HCT116 (cell line): ENCODE measurements around the gene TCIRG1.

Experiments used
- CEBPB ChIP-seq: IDR thresholded peaks from 2 replicates; pipeline ENCODE4 v1.6.1; 2012; ENCODE audit warnings: low read depth
- CTCF ChIP-seq, 3 experiments: fragments of 200-600 bp in 1 of 3; sonication (generic) in 1 of 3; IDR thresholded peaks in 2 of 3; conservative IDR thresholded peaks in 1 of 3; 2 replicates each; pipeline ENCODE4 v1.5.1; 2012 to 2017; ENCODE audit warnings: low read depth in 2 of 3, low read length in 2 of 3, antibody characterized with exemption in 1 of 3, borderline replicate concordance in 1 of 3, control low read depth in 1 of 3, mild to moderate bottlenecking in 1 of 3, mixed read lengths in 1 of 3, mixed run types in 1 of 3, moderate library complexity in 1 of 3; ENCODE audit not compliant: insufficient read depth in 1 of 3
- EZH2 ChIP-seq: fragments of 200-600 bp; sonication (generic); IDR thresholded peaks from 2 replicates; pipeline ENCODE4 v1.6.1; 2017; ENCODE audit warnings: antibody characterized with exemption, mixed run types
- EZH2phosphoT487 ChIP-seq: fragments of 200-600 bp; IDR thresholded peaks from 2 replicates; pipeline ENCODE4 v1.6.1; 2018; ENCODE audit warnings: antibody characterized with exemption, borderline replicate concordance
- FOSL1 ChIP-seq: IDR thresholded peaks from 2 replicates; pipeline ENCODE4 v1.6.1; 2012; ENCODE audit warnings: low read depth
- JUND ChIP-seq: IDR thresholded peaks from 2 replicates; pipeline ENCODE4 v1.6.1; 2012
- MAX ChIP-seq: IDR thresholded peaks from 2 replicates; pipeline ENCODE4 v1.6.1; 2012
- POLR2A ChIP-seq: IDR thresholded peaks from 2 replicates; pipeline ENCODE4 v1.7.0; 2011; ENCODE audit warnings: borderline replicate concordance; ENCODE audit not compliant: insufficient read depth, insufficient read length; ENCODE audit errors: extremely low read depth
- POLR2AphosphoS5 ChIP-seq: IDR thresholded peaks from 2 replicates; pipeline ENCODE4 v1.6.1; 2011; ENCODE audit warnings: mild to moderate bottlenecking, low read depth, low read length, moderate library complexity
- SP1 ChIP-seq: IDR thresholded peaks from 2 replicates; pipeline ENCODE4 v1.6.1; 2012; ENCODE audit warnings: low read depth
- TCF7L2 ChIP-seq: IDR thresholded peaks from 2 replicates; pipeline ENCODE4 v1.7.0; 2011; ENCODE audit warnings: borderline replicate concordance, inconsistent platforms; ENCODE audit not compliant: insufficient read depth, insufficient read length; ENCODE audit errors: extremely low read depth
- YY1 ChIP-seq: IDR thresholded peaks from 2 replicates; pipeline ENCODE4 v1.6.1; 2011; ENCODE audit warnings: low read length, low read depth, moderate library complexity, mild to moderate bottlenecking; ENCODE audit not compliant: insufficient replicate concordance; ENCODE audit errors: extremely low read depth
- ZBTB33 ChIP-seq: IDR thresholded peaks from 2 replicates; pipeline ENCODE4 v1.6.1; 2011; ENCODE audit warnings: mild to moderate bottlenecking, low read length, moderate library complexity; ENCODE audit not compliant: insufficient replicate concordance; ENCODE audit errors: extremely low read depth
- ZFX ChIP-seq: fragments of 450-650 bp; IDR thresholded peaks from 2 replicates; pipeline ENCODE4 v1.6.1; 2017

GRCh38 chr11:68096962-68097361, 58.1 kb downstream of the TCIRG1 start:
- TF ChIP-seq YY1, result no peak
- TF ChIP-seq CTCF (IDR thresholded peaks at IDR 0.05 in 2 of 3, conservative IDR thresholded peaks at IDR 0.05 in 1 of 3; ENCODE audit: borderline replicate concordance in 1 of 3, insufficient read depth in 1 of 3, low read depth in 2 of 3, low read length in 2 of 3), result no peak
- TF ChIP-seq POLR2A, result no peak
- TF ChIP-seq TCF7L2, result no peak
- no peak for TF ChIP-seq EZH2phosphoT487
- TF ChIP-seq CEBPB, result no peak
- TF ChIP-seq MAX, result no peak
- TF ChIP-seq EZH2, result no peak
- no peak for TF ChIP-seq JUND
- TF ChIP-seq SP1, result no peak
- TF ChIP-seq ZBTB33, result no peak
- no peak for TF ChIP-seq ZFX
- no peak for TF ChIP-seq FOSL1
- TF ChIP-seq POLR2AphosphoS5, result no peak
